Stimulated activated CD8-positive, alpha-beta memory T cell treated with anti-CD3 and anti-CD28 coated beads, Interleukin-7, amount 100 ng/mL, for 48 hours (primary cell): ENCODE measurements around the gene MYO1C.
A peak's percentile ranks its signal among the peaks of the same experiment; 100 is the strongest.
"Not testable (repeated sequence)": the region's sequence is repeated elsewhere in the genome, so short reads cannot be mapped to it uniquely, and the experiment has no call there.

Experiments
- DNase-seq, 2 donors: peaks; one replicate each; pipeline ENCODE4 v3.0.0-alpha.2; 2020; ENCODE audit warnings: low read depth in 1 of 2; ENCODE audit errors: extremely low read depth in 1 of 2

MYO1C gene

DNA sequence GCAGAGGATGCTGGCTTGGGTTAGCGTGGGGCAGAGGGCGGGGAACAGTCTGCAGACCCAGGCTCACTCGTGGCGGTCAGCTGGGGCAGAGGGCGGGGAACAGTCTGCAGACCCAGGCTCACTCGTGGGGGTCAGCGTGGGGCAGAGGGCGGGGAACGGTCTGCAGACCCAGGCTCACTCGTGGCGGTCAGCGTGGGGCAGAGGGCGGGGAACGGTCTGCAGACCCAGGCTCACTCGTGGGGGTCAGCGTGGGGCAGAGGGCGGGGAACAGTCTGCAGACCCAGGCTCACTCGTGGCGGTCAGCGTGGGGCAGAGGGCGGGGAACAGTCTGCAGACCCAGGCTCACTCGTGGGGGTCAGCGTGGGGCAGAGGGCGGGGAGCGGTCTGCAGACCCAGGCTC, 16.2 kb upstream of the MYO1C start:
- not testable (repeated sequence) for DNase-seq

DNA sequence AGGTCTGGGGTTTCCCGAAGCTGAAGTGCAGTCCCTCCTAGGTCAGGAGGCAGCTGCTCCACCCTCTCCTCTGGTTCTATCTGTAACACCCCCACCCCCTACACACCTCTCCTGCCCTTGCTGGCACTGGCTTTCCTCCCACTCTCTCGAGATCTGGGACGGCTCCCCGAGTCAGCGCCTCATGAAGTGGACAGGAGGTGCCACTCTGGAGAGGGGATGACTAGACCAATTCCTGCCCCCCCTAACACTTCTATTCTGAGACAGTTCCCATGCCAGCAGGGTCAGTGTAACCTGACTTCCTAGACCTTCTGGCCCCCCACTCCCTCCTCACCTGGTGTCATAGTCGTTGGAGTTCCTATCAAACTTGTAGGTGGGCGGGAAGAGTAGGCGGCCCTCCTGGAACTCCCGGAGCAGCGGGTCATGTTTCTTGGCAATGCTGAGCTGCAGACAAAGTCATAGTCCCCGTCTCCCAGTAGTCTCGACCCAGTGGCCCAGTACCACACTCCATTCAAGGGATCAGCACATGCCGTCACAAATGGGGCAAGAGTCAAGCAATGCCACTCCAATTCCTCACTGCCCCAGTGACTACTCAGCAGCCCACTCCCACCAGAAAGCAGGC, 14.3 kb upstream of the MYO1C start:
- no peak for DNase-seq

DNA sequence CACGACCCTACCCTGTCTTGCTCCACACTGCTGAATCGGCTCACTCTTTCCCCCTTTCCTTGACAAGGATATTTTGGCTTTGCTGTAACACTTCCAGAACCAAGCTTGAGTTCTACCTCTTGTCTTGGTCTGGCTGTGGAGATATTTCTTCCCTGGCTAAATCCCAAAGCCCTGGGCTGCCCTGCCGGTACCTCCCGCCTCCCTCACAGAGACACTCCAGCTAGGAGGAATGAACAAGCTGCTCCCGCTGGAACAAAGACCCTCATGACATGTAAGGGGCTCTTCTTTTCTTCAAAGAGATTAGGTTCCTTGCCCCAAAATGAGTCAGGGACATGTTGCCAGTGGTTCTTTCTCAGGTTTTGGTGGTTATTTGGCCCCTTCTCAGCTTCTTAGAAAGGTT, 13.1 kb upstream of the MYO1C start:
- DNase-seq, result no peak

DNA sequence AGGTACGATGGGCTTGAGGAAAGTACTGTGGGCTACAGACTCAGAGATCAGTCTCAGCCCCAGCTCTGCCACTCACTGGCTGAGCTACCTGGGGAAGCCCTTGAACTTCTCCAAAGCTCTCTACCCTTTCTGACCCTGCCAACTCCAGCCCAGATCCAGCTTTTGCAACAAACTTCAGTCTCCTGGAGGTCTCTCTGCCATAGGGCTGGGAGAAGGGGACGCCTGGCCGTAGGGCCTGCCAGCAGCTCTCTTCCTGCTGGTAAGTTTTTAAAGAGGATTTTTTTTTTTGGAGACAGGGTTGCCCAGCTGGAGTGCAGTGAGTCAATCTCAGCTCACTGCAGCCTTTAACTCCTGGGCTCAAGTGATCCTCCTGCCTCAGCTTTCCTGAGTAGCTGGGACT, 12.4 kb upstream of the MYO1C start:
- DNase-seq, result no peak

DNA sequence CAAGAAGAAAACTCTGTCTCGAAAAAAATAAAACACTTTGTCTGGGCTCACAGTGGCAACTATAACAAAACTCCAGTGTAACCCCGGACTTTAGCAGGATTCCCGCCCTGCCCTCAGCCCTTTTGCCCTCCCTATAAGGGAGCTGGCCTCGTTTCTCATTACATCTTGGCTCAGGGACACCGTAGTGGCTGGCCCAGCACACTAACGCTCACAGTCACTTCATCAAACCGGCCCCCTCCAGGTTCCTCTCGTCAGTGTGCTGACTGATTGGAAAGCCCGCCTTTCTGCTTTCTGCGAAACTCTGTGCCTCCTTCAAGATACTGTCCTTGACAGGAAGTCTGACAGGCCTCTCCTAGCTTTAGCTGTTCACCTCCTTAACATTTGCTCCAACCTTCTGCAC, 11.2 kb upstream of the MYO1C start:
- no peak for DNase-seq

DNA sequence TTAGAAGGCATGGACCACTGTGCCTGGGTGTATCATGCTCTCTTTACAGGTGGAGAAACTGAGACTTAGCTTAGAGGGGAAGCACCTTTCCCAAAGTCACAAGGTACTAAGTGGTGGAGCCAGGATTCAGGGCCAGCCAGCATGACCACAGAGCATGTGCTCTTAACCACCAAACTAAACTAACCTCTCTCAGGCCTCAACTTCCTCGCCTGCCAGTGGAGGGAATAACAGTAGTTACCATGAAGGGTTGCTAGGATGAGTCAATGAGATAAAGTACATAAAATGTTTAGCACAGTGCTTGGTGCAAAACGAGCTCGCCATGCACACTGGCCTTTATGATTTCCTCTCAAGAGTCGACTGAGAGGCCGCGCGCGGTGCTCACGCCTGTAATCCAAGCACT, 6.4 kb upstream of the MYO1C start:
- no peak for DNase-seq

DNA sequence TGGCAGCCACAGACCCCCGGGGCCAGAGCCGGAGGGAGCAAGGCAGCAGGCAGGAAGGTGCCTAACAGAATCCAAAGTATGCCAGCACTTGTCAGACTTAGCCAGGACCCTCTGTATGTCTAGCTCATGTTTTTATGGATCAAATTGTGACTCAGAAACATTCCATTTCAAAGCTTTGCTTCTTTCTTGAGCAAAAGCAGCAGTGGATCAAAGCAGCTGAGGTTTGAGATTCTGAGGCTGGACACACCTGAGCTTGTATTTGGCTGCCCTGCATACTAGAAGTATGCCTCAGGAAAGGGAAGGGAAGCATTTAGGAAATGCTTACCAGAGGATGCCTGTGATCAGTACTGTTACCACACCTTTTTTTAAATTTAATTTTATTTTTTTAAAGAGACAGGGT, 5.7 kb upstream of the MYO1C start:
- no peak for DNase-seq

DNA sequence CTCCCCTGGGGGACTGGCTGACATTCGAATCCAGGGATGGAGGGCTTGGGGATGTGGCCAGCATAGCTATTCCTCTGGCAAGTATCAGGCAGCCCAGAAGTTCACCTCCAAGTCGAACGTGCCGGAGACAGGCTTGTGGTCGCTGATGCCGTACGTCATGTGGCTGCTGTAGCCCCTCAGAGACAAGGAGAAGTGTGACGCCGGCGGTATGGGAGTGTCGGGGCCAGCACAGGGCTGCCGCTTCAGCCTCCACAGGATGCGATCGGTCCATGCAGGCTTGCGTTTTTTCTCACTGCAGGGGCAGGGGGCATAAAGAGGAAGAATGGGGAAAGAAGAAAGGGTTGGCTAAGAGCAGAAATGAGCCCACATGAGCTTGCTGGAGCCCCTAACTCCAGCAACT, 5.3 kb upstream of the MYO1C start:
- DNase-seq, result no peak

DNA sequence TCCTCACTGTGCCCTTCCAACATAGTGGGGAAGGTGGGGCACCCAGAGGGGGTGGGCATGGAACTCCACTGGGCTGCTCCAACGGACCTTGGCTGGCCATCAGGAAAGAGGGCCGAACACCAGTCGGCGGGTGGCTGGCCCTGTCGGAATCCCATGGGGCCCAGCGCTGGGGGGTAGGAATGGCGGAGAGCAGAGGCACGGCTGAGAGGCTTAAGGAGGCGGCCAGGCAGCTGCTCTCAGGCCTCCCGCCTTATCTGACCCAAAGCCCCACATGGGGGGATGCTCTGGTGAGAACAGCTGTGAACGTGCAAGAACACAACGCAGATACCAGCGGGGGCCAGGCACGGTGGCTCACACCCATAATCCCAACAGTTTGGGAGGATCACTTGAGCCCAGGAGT, 4.4 kb upstream of the MYO1C start:
- no peak for DNase-seq

DNA sequence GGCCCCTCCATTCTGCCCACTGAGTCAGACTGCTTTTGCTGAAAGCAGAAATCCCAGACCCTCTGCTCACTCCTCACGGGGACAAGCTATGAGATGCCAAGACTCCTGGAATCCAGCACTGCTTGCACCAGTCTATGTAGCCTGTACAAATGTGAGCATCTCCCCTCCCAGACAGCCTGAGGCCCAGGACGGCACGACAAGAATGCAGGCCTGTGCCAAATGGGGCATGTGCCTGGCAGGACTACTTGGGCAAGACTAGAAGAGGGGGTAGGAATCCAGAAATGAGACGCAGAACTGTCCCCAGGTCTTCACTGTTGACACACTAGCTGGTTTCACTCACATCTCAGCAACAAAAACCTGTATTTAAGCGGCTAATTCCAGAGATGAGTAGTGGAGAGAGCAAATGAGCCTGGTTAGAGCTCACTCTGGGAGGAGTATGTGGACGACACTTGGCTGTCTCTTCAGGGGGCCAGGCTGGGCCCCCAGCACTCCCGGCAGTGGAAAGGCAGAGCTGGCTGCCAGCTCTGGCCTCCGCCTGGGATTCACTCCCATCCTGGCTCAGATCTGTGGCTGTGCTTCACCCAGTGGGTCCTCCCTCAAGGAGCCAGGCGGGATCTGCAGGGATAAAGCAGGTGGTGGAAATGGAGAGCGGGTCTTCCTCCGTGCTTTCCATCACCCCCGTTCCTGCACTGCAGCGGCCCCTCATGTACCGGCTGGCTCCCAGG, 2.9 kb upstream of the MYO1C start:
- DNase-seq, result no peak

DNA sequence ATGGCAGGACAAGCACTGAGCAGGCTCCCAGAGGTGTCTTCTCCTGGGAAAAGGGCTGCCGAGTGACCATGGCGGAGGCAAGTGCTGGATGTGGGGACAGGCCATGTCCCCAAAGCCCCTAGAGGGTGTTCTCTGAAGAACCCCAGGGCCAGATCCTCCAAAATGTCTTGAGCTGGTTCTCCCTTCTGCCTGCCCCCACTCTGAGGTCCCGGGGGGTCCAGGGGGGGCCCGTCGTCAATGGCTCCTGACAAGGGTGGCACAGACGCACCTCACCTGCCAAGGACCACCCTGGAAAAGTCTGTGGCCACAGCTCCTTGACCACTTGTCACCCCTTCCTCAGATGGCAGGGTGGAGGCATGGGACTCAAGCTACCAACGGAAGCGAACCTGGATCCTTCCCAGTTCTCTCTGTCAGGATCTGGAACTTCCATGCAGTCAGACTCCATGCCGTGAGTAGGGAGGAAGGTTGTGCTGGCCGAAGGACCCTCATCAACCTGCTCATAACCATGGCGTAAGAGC, 2.3 kb upstream of the MYO1C start:
- no peak for DNase-seq

DNA sequence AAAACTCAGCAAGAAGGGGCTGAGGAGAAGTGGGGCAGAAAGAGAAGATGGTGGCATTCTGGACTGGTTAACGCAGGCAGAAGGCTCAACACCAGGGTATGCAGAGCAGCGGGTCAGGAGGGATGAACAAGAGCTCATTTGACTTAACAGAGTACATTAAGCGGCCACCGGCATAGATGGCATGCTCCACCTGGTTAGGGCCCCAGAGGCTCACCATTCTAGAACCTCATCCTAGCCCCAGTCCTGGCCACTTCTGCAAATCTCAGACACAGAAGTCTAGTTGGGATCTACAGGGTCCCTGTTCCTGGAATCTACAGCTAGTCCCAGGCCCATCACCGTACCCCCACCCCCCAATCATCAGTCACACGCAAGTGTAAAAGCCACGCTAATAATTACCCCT, 1.7 kb upstream of the MYO1C start:
- DNase-seq, result no peak

DNA sequence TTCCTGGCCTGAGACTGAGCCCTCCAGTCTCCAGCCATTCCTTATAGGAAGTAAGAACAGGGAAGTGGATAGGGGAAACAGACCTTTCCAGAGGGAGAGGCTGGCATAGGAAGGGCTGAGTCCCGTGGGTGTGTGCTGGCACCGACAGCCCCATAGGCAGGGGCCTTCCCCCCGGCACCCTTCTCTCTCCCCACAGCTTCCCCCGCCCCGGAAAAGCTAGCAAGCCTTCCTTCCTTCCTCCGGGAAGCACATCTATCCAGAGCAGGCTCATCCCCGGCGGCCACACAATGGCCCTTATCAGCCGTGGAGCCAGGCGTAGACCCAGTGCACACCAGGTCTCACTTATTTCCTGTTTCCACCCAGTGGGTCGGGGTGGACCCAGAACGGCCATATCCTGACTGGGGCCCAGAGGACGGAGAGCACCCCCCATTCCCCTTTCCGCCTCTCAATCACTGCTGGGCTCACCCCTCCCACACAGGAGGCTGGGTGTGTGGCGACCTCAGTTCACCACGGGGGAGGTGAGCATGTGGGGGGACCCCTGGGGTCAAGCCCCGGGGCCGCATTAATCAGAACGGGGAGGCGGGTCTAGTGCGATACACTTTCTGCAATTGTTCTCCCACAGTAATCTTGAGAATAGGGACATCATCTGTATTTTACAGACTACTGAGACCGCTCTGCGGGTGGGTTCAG, 950 bp upstream of the MYO1C start:
- DNase-seq, result no peak

DNA sequence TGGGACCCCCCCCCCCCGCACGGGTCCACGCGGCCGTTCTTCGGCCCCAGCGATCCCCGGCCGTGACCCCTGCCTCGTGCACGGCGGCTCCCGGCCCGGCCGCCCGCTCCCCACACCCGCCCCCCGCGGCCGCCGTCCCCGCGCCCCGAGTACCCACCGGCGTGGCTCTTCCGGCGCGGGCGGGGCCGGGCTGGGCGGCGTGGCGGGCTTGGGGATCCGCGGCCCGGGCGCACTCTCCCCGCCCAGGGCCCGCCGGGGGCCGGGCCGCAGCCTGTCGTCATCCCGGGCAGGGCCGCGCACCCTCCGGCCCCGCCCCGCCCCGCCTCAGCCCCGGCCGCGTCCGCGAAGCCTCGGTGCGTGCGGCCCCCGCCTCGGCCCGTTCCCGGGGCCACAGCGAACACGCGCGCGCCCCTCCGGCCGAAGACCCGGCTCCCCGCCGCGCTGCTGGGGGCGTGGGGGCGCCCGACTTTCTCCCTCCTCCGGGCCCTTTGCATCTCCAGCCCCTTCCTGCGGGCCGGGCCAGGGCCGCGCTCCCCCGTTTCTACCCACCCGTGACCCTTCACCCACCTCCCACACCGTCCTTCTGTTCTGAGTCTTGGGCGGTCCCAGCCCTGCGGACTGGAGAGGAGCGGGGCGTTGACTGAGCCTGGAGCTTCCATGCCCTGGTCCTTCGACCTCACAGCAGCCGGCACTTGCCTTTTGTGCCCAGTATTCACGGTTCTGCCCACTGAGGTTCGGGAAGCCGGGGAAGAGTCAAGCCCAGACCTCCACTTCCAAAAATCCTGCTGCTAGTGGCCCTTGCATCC, 840 bp downstream of the MYO1C start:
- DNase-seq, result peak in 1 of 2 donors; percentile 25

DNA sequence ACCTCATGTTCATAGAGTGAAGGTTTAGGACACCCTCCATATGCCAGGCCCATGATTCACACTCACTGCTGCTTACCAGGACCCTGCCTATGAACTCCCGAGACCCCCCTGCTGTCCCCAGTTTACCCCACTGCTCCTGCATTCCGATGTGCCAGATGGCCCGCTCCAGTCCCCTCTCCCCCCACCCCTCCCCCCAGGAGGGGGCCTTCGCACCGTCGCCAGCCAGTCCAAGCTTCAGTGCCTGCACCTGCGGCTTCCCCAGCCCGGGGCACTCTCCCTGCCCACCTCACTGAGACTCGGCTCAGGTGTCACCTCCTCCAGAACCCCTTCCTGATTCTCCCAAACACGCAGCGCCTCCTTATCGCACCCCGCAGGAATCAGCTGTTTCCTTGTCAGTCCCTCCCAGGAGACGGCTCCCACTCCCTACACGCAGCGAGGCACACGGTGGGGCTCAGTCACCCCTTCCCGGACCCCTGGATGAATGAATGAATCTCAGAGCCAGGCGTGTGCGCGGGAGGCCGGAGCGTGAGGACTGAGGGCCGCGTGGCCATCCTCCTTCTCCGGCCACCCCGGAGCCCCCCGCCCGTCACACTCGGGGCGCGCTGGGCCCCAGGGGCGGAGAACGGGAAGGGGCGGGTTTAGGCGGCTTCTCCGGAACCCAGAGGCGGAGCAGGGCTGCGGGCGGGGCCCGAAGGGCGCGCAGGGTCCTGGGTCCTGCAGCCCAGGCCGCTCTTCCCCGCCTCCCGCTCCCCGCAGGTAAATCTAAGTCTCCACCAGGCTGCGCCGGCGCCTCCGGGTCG, 1.6 kb downstream of the MYO1C start:
- DNase-seq, result peak in 1 of 2 donors; percentile 50

DNA sequence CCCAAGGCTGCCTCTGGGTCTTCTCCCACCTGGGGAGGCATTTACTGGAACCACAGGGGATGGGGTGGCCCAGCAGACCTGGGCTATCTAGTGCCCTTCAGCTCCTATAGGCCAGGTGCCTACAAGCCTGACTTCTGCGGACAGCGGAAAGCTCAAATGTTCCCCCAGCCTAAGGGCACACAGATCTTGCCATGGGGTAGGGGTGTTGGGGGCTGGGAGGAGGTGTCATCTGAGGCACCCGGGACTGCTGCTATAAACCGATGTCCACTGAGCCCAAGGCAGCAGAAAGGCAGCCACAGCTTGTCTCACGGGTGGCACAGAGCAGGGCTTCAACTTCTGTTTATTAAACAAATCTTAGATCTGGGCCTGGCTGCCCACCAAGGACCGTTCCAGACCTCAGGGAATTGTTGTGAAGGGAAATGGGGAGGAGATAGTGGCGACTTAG, 3.6 kb downstream of the MYO1C start:
- DNase-seq, result no peak

DNA sequence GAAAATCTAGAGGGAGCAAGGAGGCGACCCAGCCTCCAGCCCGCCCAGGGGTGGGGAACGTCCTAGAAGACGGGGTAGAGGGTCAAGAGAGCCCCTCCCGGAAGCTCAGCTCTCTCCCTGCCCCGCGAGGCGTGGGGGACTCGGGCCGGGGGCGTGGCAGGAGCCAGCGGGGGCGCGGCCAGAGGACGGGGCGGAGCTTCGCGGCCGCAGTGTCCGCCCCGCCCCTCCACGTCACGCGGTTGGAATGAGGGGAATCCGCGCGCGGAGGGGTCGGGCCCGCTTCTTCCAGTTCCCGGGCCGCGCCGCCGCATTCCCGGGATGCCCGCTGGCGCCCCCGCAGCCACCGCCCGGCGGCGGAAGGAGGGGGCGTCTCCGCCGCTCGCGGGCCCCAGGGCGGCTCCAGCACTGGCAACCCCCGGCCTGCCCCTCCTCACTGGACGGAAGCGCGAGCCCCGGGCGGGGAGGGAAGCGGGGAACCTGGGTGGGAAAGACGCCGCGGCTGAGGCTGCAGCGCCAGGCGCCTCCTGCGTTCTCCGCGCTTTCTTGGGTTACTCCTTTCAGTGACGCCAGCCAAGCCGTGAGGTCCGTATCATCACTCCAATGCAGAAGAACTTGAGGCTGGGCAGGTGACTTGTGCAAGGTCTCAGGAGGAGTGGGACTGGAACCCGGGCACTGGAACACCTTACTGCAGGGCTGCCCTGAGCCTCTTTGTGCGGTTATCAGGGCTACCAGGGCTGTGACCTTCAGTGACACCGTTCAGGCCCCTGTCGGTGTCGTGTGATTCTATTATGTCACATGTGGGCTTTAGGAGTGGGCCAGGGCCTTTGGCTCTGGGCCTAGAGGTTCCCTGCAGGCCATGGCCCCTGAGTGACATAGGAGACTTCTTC, 4.3 kb downstream of the MYO1C start:
- peak in 1 of 2 donors; percentile 32 for DNase-seq

DNA sequence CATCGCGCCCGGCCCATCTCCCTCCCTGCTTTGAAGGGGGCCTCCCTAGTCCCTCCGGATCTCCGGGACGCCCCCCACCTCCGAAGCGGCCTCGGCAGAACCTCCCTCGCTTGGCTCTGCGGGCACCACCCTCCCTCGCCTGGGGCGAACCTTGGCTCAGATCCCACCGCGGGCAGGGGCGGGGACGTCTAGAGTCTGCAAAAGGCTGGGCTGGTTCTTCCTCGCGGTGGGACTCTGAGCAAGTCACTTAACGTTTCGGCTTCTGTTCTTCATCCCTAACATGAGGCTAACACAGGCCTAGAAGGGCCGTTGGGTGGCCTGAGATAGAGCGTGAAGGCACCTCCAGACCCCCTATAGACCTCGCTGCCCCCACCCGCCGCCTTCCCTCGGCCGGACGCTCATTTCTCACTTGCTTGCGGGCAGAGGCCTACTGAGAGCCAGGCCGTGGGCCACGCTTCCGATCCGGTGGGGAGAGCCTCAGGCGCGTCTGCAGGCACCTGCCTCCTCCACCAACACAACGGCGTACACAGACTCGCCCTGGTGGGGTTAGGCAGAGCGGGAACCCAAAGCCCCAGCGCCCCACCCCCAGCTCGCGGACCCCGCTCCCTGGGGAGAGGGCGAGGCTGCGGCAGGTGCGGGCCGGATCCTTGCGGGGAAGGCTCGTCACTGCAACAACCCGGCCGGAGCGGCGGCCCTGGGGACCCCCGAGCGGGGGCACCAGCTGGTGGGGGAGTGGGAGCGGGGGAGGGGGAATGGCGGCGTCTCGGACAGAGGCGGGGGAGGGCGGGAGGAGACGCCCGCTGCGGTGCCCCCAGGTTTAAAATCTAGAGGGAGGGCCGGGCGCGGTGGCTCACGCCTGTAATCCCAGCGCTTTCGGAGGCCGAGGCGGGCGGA, 5.4 kb downstream of the MYO1C start:
- DNase-seq, result peak in 1 of 2 donors; percentile 77
